H9 (cell line): ENCODE results near the gene ZNF738. TPM values are rescaled to one million over a fixed set of nuclear protein-coding genes. Genes with fewer than 3 reads are reported as not detected.

ENCODE experiments used
- DNase-seq: peaks from one replicate; pipeline ENCODE4 v3.0.0-alpha.2; 2017
- H2AFZ ChIP-seq: one replicate; pipeline ENCODE4 v1.6.1; 2013; ENCODE audit warnings: mild to moderate bottlenecking, low read length, control low read depth, moderate library complexity
- H2AK5ac ChIP-seq: 2 replicates; pipeline ENCODE4 v1.6.1; 2013; ENCODE audit warnings: low read length, control low read depth, mixed read lengths; ENCODE audit not compliant: insufficient read length
- H2BK120ac ChIP-seq: one replicate; pipeline ENCODE4 v1.6.1; 2013; ENCODE audit warnings: low read depth, mild to moderate bottlenecking, low read length, control low read depth, inconsistent platforms; ENCODE audit not compliant: poor library complexity, severe bottlenecking
- H2BK12ac ChIP-seq: 2 replicates; pipeline ENCODE4 v1.6.1; 2013; ENCODE audit warnings: low read length, control low read depth, mixed read lengths, low read depth; ENCODE audit not compliant: insufficient read length
- H2BK15ac ChIP-seq: 2 replicates; pipeline ENCODE4 v1.6.1; 2013; ENCODE audit warnings: low read depth, low read length, control low read depth
- H2BK20ac ChIP-seq: one replicate; pipeline ENCODE4 v1.6.1; 2013; ENCODE audit warnings: low read depth, mild to moderate bottlenecking, low read length, control low read depth, inconsistent platforms; ENCODE audit not compliant: poor library complexity, severe bottlenecking
- H2BK5ac ChIP-seq: 2 replicates; pipeline ENCODE4 v1.6.1; 2013; ENCODE audit warnings: low read length, control low read depth, mixed read lengths; ENCODE audit not compliant: insufficient read length
- H3K14ac ChIP-seq: 2 replicates; pipeline ENCODE4 v1.6.1; 2013; ENCODE audit warnings: low read length, control low read depth; ENCODE audit not compliant: insufficient read depth
- H3K18ac ChIP-seq: 2 replicates; pipeline ENCODE4 v1.6.1; 2013; ENCODE audit warnings: low read depth, mild to moderate bottlenecking, mixed read lengths, low read length, control low read depth; ENCODE audit not compliant: insufficient read length
- H3K23ac ChIP-seq: 2 replicates; pipeline ENCODE4 v1.6.1; 2013; ENCODE audit warnings: low read length, control low read depth, mixed read lengths, low read depth; ENCODE audit not compliant: insufficient read length
- H3K23me2 ChIP-seq: 2 replicates; pipeline ENCODE4 v1.6.1; 2013; ENCODE audit warnings: low read depth, mild to moderate bottlenecking, mixed read lengths, low read length, control low read depth; ENCODE audit not compliant: insufficient read length, poor library complexity, severe bottlenecking
- H3K27ac ChIP-seq: 2 replicates; pipeline ENCODE4 v1.5.1; 2013; ENCODE audit warnings: low read length, control low read depth, mixed read lengths, low read depth; ENCODE audit not compliant: insufficient read length
- H3K27me3 ChIP-seq: 2 replicates; pipeline ENCODE4 v1.6.1; 2013; ENCODE audit warnings: low read length, control low read depth, inconsistent platforms; ENCODE audit not compliant: insufficient read depth
- H3K4ac ChIP-seq: 2 replicates; pipeline ENCODE4 v1.6.1; 2013; ENCODE audit warnings: low read depth, mild to moderate bottlenecking, control low read depth, inconsistent platforms, low read length, moderate library complexity
- H3K4me1 ChIP-seq: 2 replicates; pipeline ENCODE4 v1.6.1; 2013; ENCODE audit warnings: low read length, control low read depth, inconsistent platforms; ENCODE audit not compliant: insufficient read depth
- H3K4me2 ChIP-seq: 2 replicates; pipeline ENCODE4 v1.6.1; 2013; ENCODE audit warnings: low read length, control low read depth, mixed read lengths; ENCODE audit not compliant: insufficient read length, insufficient read depth
- H3K56ac ChIP-seq: 2 replicates; pipeline ENCODE4 v1.6.1; 2013; ENCODE audit warnings: low read depth, mild to moderate bottlenecking, mixed read lengths, low read length, control low read depth; ENCODE audit not compliant: insufficient read length
- H3K79me1 ChIP-seq: 2 replicates; pipeline ENCODE4 v1.6.1; 2013; ENCODE audit warnings: low read depth, mild to moderate bottlenecking, moderate library complexity, low read length, control low read depth, inconsistent platforms; ENCODE audit not compliant: insufficient read depth, poor library complexity, severe bottlenecking
- H3K79me2 ChIP-seq: 2 replicates; pipeline ENCODE4 v1.6.1; 2013; ENCODE audit warnings: low read length, control low read depth, inconsistent platforms; ENCODE audit not compliant: insufficient read depth
- H3K9ac ChIP-seq: 2 replicates; pipeline ENCODE4 v1.6.1; 2013; ENCODE audit warnings: low read length, control low read depth, mixed read lengths; ENCODE audit not compliant: insufficient read length; ENCODE audit errors: extremely low read depth
- H3K9me3 ChIP-seq: one replicate; pipeline ENCODE4 v1.6.1; 2013; ENCODE audit warnings: low read depth, low read length, inconsistent platforms; ENCODE audit not compliant: control insufficient read depth
- H3T11ph ChIP-seq: one replicate; pipeline ENCODE4 v1.6.1; 2013; ENCODE audit warnings: mild to moderate bottlenecking, low read length, control low read depth, inconsistent platforms
- H4K20me1 ChIP-seq: one replicate; pipeline ENCODE4 v1.6.1; 2013; ENCODE audit not compliant: control insufficient read depth, insufficient read length, insufficient read depth
- H4K5ac ChIP-seq: 2 replicates; pipeline ENCODE4 v1.6.1; 2013; ENCODE audit warnings: low read depth, mild to moderate bottlenecking, mixed read lengths, low read length, control low read depth; ENCODE audit not compliant: insufficient read length
- H4K8ac ChIP-seq: replicated peaks from 2 replicates; pipeline ENCODE4 v1.6.1; 2013; ENCODE audit warnings: low read length, control low read depth, mixed read lengths, low read depth; ENCODE audit not compliant: insufficient read length
- H4K91ac ChIP-seq: 2 replicates; pipeline ENCODE4 v1.6.1; 2013; ENCODE audit warnings: low read depth, mild to moderate bottlenecking, moderate library complexity, mixed read lengths, low read length, control low read depth; ENCODE audit not compliant: insufficient read length
- H3K27ac Mint-ChIP-seq, 3 experiments: 2 replicates in 2 of 3; 3 replicates in 1 of 3; pipeline ENCODE4 v1.8.0; 2020 to 2021; ENCODE audit warnings: mixed read lengths in 3 of 3, mild to moderate bottlenecking in 1 of 3, moderate library complexity in 1 of 3
- H3K27me3 Mint-ChIP-seq: 2 replicates; pipeline ENCODE4 v1.8.0; 2021; ENCODE audit warnings: low read depth, mild to moderate bottlenecking, moderate library complexity, mixed read lengths
- H3K36me3 Mint-ChIP-seq, 3 experiments: 2 replicates in 2 of 3; 3 replicates in 1 of 3; pipeline ENCODE4 v1.8.0; 2020 to 2021; ENCODE audit warnings: low read depth in 3 of 3, mixed read lengths in 3 of 3; ENCODE audit not compliant: insufficient read depth in 1 of 3
- H3K4me1 Mint-ChIP-seq, 2 experiments: 2 replicates each; pipeline ENCODE4 v1.8.0; 2020; ENCODE audit warnings: mixed read lengths in 2 of 2
- H3K4me3 Mint-ChIP-seq, 2 experiments: 2 replicates in 1 of 2; 3 replicates in 1 of 2; pipeline ENCODE4 v1.8.0; 2020 to 2021; ENCODE audit warnings: mild to moderate bottlenecking in 2 of 2, mixed read lengths in 2 of 2, moderate library complexity in 1 of 2
- H3K9me3 Mint-ChIP-seq, 2 experiments: 2 replicates in 1 of 2; 3 replicates in 1 of 2; pipeline ENCODE4 v1.8.0; 2020; ENCODE audit warnings: mild to moderate bottlenecking in 2 of 2, mixed read lengths in 2 of 2, moderate library complexity in 1 of 2
- WGBS: extraction: QIAGEN DNeasy Blood & Tissue Kit; methylation state at CpG from one replicate; pipeline ENCODE4 v1.1.7; 2013; ENCODE audit warnings: missing lambda C conversion rate, low lambda C conversion rate, mixed read lengths; ENCODE audit not compliant: insufficient read length; ENCODE audit errors: extremely low coverage; 5-methylcytosine and 5-hydroxymethylcytosine counted together
- total RNA-seq: library from RNA; stranded (reverse); gene quantifications from 2 replicates; pipeline ENCODE4 v1.2.1, GENCODE V29; 2021
- TF ChIP-seq, protein P1 (sequence below): fragments of 200-600 bp; sonication (generic); conservative IDR thresholded peaks from 3 replicates; pipeline ENCODE4 v1.8.0; 2021; ENCODE audit warnings: antibody characterized with exemption, mild to moderate bottlenecking

Gene ZNF738
- total RNA-seq, 1 experiment from 2014 or later = 63.3 TPM

DNA sequence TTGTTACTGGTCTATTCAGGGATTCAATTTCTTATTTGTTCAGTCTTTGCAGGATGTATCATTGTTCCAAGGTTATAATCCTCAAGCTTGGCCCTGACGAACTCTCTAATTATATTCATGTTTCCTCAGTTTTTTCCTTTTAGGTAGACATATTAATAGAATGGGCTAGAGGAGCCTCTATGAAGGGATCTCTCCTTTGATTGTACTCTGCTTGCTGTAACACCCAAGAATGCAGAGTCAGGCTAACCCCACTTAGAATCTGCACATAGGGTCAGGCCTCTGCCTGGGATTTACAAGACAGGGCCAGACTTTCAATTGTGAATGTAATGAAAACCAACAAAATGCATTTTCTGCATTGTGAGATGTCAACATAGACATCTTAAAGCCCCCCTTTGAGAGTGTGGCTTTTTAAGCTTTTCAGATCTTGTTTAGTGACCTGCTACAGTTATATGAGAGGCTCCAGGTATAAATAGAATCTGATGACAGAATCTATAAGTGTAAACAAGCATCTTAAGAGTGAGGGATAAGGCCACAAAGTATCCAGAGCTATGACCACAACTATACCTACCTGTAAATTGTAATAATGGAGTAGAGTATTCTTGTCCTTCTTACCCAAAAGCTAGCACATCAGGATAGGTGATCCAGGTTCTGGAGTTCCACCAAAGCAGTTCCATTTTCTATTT, 43.6 kb downstream of the ZNF738 start:
- TF ChIP-seq, protein P1, sequence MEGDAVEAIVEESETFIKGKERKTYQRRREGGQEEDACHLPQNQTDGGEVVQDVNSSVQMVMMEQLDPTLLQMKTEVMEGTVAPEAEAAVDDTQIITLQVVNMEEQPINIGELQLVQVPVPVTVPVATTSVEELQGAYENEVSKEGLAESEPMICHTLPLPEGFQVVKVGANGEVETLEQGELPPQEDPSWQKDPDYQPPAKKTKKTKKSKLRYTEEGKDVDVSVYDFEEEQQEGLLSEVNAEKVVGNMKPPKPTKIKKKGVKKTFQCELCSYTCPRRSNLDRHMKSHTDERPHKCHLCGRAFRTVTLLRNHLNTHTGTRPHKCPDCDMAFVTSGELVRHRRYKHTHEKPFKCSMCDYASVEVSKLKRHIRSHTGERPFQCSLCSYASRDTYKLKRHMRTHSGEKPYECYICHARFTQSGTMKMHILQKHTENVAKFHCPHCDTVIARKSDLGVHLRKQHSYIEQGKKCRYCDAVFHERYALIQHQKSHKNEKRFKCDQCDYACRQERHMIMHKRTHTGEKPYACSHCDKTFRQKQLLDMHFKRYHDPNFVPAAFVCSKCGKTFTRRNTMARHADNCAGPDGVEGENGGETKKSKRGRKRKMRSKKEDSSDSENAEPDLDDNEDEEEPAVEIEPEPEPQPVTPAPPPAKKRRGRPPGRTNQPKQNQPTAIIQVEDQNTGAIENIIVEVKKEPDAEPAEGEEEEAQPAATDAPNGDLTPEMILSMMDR = no peak
- Histone ChIP-seq H4K8ac (no peak overlapping the region), H3K23me2 (peaks cover 3% of the 10 kb centered on the region), H3K27ac (no peak overlapping the region), H3K9ac (no peak overlapping the region), H4K91ac (no peak overlapping the region), H3K4me1 (no peaks in the 10 kb centered on the region), H2BK20ac (no peak overlapping the region), H3K56ac (no peak overlapping the region), H4K5ac (no peak overlapping the region), H3K79me1 (peaks cover 12% of the 10 kb centered on the region), H2BK120ac (no peak overlapping the region), H2BK12ac (no peak overlapping the region), H2AK5ac (no peak overlapping the region), H3K27me3 (no peaks in the 10 kb centered on the region), H2BK15ac (no peak overlapping the region), H2AFZ (no peak overlapping the region), H3K4me2 (no peak overlapping the region), H3K18ac (no peak overlapping the region), H3K4ac (no peak overlapping the region), H3K23ac (no peak overlapping the region), H4K20me1 (no peaks in the 10 kb centered on the region), H3T11ph (no peak overlapping the region), H2BK5ac (no peak overlapping the region), H3K9me3 (no peaks in the 10 kb centered on the region), H3K14ac (no peak overlapping the region), H3K79me2 (peaks cover 3% of the 10 kb centered on the region; the same call in 1 of the 2 replicates)
- no peaks in the 10 kb centered on the region for H3K27me3 Mint-ChIP-seq
- no peak overlapping the region for H3K27ac Mint-ChIP-seq
- no peak overlapping the region for H3K4me3 Mint-ChIP-seq
- H3K9me3 Mint-ChIP-seq = peaks cover 0 to 21% of the 10 kb centered on the region in 2 experiments; a peak in 3 of 5 replicates
- no CpG with 5 or more reads among the region's 1 CpG for WGBS
- no peak for DNase-seq
- peaks cover 6 to 7% of the 10 kb centered on the region in 2 experiments; a peak in 2 of 4 replicates for H3K4me1 Mint-ChIP-seq
- H3K36me3 Mint-ChIP-seq = peaks cover 53 to 63% (median 60%) of the 10 kb centered on the region in 3 experiments
